Body of pancreas (tissue), 4 donors: Measurements from ENCODE around the gene CCDC198. TPM values are rescaled to one million over a fixed set of nuclear protein-coding genes. Genes with fewer than 3 reads are reported as not detected.

Source experiments
- ATAC-seq: fragments of 150-250 bp; one replicate; pipeline ENCODE4 v1.9.1; 2016
- DNase-seq, 4 donors: peaks; one replicate each; pipeline ENCODE4 v3.0.0-alpha.2; 2019
- H3K27ac ChIP-seq, 4 donors: fragments of 200-600 bp; sonication (generic); 1 replicate in 3 of 4; 2 replicates in 1 of 4; pipeline versions ENCODE4 v1.5.1 to v1.6.1; 2016 to 2019; ENCODE audit warnings: mild to moderate bottlenecking in 1 of 4, mixed read lengths in 1 of 4, moderate library complexity in 1 of 4
- H3K27me3 ChIP-seq, 2 donors: fragments of 200-600 bp; sonication (generic); one replicate each; pipeline ENCODE4 v1.6.0; 2016; ENCODE audit warnings: mild to moderate bottlenecking in 1 of 2
- H3K36me3 ChIP-seq, 2 donors: fragments of 200-600 bp; sonication (generic); replicated peaks in 1 of 2; 2 replicates each; pipeline ENCODE4 v1.5.1; 2016; ENCODE audit warnings: low read depth in 2 of 2; ENCODE audit not compliant: insufficient read depth in 1 of 2
- H3K4me1 ChIP-seq: fragments of 200-600 bp; sonication (generic); one replicate; pipeline ENCODE4 v1.6.0; 2016
- H3K4me3 ChIP-seq, 2 donors: fragments of 200-600 bp; sonication (generic); 1 replicate in 1 of 2; 2 replicates in 1 of 2; pipeline ENCODE4 v1.5.1; 2016 to 2019
- H3K9me3 ChIP-seq, 3 donors: fragments of 200-600 bp; sonication (generic); 1 replicate in 2 of 3; 2 replicates in 1 of 3; pipeline ENCODE4 v1.5.1; 2016
- CTCF ChIP-seq, 7 experiments: fragments of 450-650 bp in 4 of 7; fragments of 200-600 bp in 3 of 7; sonication (generic) in 3 of 7; IDR thresholded peaks; one replicate each; pipeline ENCODE4 v1.5.1; 2016 to 2019; ENCODE audit warnings: antibody characterized with exemption in 7 of 7
- POLR2A ChIP-seq, 3 donors: fragments of 450-650 bp; IDR thresholded peaks; one replicate each; pipeline ENCODE4 v1.6.1; 2016; ENCODE audit warnings: antibody characterized with exemption in 3 of 3, mild to moderate bottlenecking in 2 of 3
- WGBS, 2 donors: methylation state at CpG; one replicate each; pipeline ENCODE4 v1.1.5; 2017; 5-methylcytosine and 5-hydroxymethylcytosine counted together
- intact Hi-C: fragments of 100-400 bp; cut with DNase I; formaldehyde crosslinking; loops from one replicate; pipeline ENCODE4 v1.15.1; 2023
- total RNA-seq, 2 donors: library from RNA; depleted of rRNA; stranded (reverse); fragments of >200 nt; gene quantifications; one replicate each; pipeline ENCODE4 v1.1.0, GENCODE V29; 2016

The CCDC198 gene
- total RNA-seq, 2 donors from 2014 or later, result 97.8 to 123 TPM

DNA sequence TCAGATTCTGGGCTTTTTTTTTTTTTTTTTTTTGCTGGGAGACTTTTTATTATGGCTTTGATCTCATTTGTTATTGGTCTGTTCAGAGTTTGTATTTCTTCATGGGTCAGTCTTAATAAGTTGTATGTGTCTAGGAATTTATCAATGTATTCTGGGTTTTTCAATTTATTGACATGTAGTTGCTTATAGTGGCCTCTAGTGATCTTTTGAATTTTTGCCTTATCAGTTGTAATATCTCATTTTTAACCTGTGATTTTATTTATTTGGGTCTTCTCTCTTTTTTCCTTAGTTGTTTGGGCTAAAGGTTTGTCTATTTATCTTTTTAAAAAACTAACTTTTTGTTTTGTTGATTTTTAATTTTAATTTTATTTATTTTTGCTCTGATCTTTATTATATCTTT is 57.7 kb downstream of the CCDC198 start:
- DNase-seq (no peak), ATAC-seq (no peak)
- Histone ChIP-seq H3K27me3 (no peaks in the 10 kb centered on the region), H3K9me3 (no peaks in the 10 kb centered on the region), H3K36me3 (no peaks in the 10 kb centered on the region), H3K4me3 (no peak overlapping the region), H3K27ac (no peak overlapping the region), H3K4me1 (no peaks in the 10 kb centered on the region)
- intact Hi-C loops, result no loop called here
- no peak for TF ChIP-seq POLR2A (IDR thresholded peaks at IDR 0.05)
- TF ChIP-seq CTCF (IDR thresholded peaks at IDR 0.05), result no peak

GRCh38 chr14:57420986-57421385 is 72.7 kb downstream of the CCDC198 start:
- intact Hi-C loops, result no loop called here
- no peak for TF ChIP-seq POLR2A (IDR thresholded peaks at IDR 0.05)
- no peak for TF ChIP-seq CTCF (IDR thresholded peaks at IDR 0.05)
- Histone ChIP-seq H3K27ac (no peak overlapping the region), H3K27me3 (no peaks in the 10 kb centered on the region), H3K4me1 (no peaks in the 10 kb centered on the region), H3K4me3 (no peak overlapping the region), H3K9me3 (no peaks in the 10 kb centered on the region), H3K36me3 (no peaks in the 10 kb centered on the region)
- WGBS, 2 donors, result 88% methylated on average over 3 of the region's 3 CpGs
- DNase-seq (no peak), ATAC-seq (no peak)

GRCh38 chr14:57420033-57420432 is 73.6 kb downstream of the CCDC198 start:
- Histone ChIP-seq H3K27ac (no peak overlapping the region), H3K9me3 (no peaks in the 10 kb centered on the region), H3K4me1 (no peaks in the 10 kb centered on the region), H3K27me3 (no peaks in the 10 kb centered on the region), H3K36me3 (no peaks in the 10 kb centered on the region), H3K4me3 (no peak overlapping the region)
- intact Hi-C loops, result no loop called here
- no peak for TF ChIP-seq POLR2A (IDR thresholded peaks at IDR 0.05)
- 29 to 51% methylated on average over 4 of the region's 4 CpGs for WGBS, 2 donors
- DNase-seq (no peak), ATAC-seq (no peak)

Other genes starting within 250 kb of the CCDC198 start
- 10 to 100 TPM; 16.3 to 19.4 TPM for gene EXOC5, start 225.0 kb downstream of the CCDC198 start, total RNA-seq
- 10 to 100 TPM; 12.2 to 17.8 TPM for gene AP5M1, start 224.9 kb downstream of the CCDC198 start, total RNA-seq
- gene NAA30, start 103.3 kb downstream of the CCDC198 start, total RNA-seq, result 10 to 100 TPM in 1 of 2 donors, 1 to 10 TPM in 1; 8.2 to 13.2 TPM